ENCODE measurements around the gene AP4S1. TPM values are rescaled to one million over a fixed set of nuclear protein-coding genes. Genes with fewer than 3 reads are reported as not detected.
A peak's percentile ranks its signal among the peaks of the same experiment; 100 is the strongest.

The AP4S1 gene
- total RNA-seq, 1 experiment from 2014 or later = 7.8 TPM

- peak; percentile 79 for DNase-seq
- H3K9ac ChIP-seq (ENCODE audit: low read length) = peak overlapping the region; percentile 11; the same call in 1 of the 2 replicates
- peaks cover 26% of the 10 kb centered on the region for H3K4me1 ChIP-seq (ENCODE audit: low read length)
- H3K79me2 ChIP-seq (ENCODE audit: low read length) = peaks cover 28% of the 10 kb centered on the region
- peaks cover 85% of the 10 kb centered on the region for H3K36me3 ChIP-seq (ENCODE audit: insufficient read depth, low read length)
- H3K27ac ChIP-seq (ENCODE audit: low read length) = peak overlapping the region; percentile 86
- no peaks in the 10 kb centered on the region for H3K9me3 ChIP-seq (ENCODE audit: low read length)
- H3K4me2 ChIP-seq (ENCODE audit: low read depth, low read length, poor library complexity, severe bottlenecking) = peak overlapping the region; percentile 28
- H3K27me3 ChIP-seq (ENCODE audit: low read length) = no peaks in the 10 kb centered on the region
- no peaks in the 10 kb centered on the region for H3K9me2 ChIP-seq (replicated peaks; ENCODE audit: insufficient read depth, low read length)
- H4K20me1 ChIP-seq (ENCODE audit: insufficient read depth, low read depth, low read length) = no peaks in the 10 kb centered on the region
- no peak overlapping the region for H2AFZ ChIP-seq (ENCODE audit: low read length)
- H3K4me3 ChIP-seq (ENCODE audit: low read length) = no peak overlapping the region
Observed at GRCh38 chr14:31109257-31109656, 83.8 kb downstream of the AP4S1 start.

- H3K36me3 ChIP-seq (ENCODE audit: insufficient read depth, low read length) = peaks cover 86% of the 10 kb centered on the region
- H3K27ac ChIP-seq (ENCODE audit: low read length) = peak overlapping the region; percentile 86
- H3K9me3 ChIP-seq (ENCODE audit: low read length) = no peaks in the 10 kb centered on the region
- H3K27me3 ChIP-seq (ENCODE audit: low read length) = no peaks in the 10 kb centered on the region
- no peak overlapping the region for H2AFZ ChIP-seq (ENCODE audit: low read length)
- H3K4me3 ChIP-seq (ENCODE audit: low read length) = no peak overlapping the region
- no peak overlapping the region for H3K9ac ChIP-seq (ENCODE audit: low read length)
- no peak for DNase-seq
- H3K4me1 ChIP-seq (ENCODE audit: low read length) = peaks cover 26% of the 10 kb centered on the region
- H3K79me2 ChIP-seq (ENCODE audit: low read length) = peaks cover 34% of the 10 kb centered on the region
- no peak overlapping the region for H3K4me2 ChIP-seq (ENCODE audit: low read depth, low read length, poor library complexity, severe bottlenecking)
- no peaks in the 10 kb centered on the region for H4K20me1 ChIP-seq (ENCODE audit: insufficient read depth, low read depth, low read length)
- no peaks in the 10 kb centered on the region for H3K9me2 ChIP-seq (replicated peaks; ENCODE audit: insufficient read depth, low read length)
Observed at GRCh38 chr14:31110872-31111271, 85.4 kb downstream of the AP4S1 start.

- no peak for DNase-seq
- Histone ChIP-seq H3K4me1 (ENCODE audit: low read length) (peaks cover 22% of the 10 kb centered on the region), H3K27ac (ENCODE audit: low read length) (no peak overlapping the region), H3K4me2 (ENCODE audit: low read depth, low read length, poor library complexity, severe bottlenecking) (no peak overlapping the region), H3K36me3 (ENCODE audit: insufficient read depth, low read length) (peaks cover 83% of the 10 kb centered on the region), H3K4me3 (ENCODE audit: low read length) (no peak overlapping the region), H2AFZ (ENCODE audit: low read length) (no peak overlapping the region), H4K20me1 (ENCODE audit: insufficient read depth, low read depth, low read length) (no peaks in the 10 kb centered on the region), H3K79me2 (ENCODE audit: low read length) (peaks cover 34% of the 10 kb centered on the region), H3K27me3 (ENCODE audit: low read length) (no peaks in the 10 kb centered on the region), H3K9me2 (replicated peaks; ENCODE audit: insufficient read depth, low read length) (no peaks in the 10 kb centered on the region), H3K9ac (ENCODE audit: low read length) (no peak overlapping the region), H3K9me3 (ENCODE audit: low read length) (no peaks in the 10 kb centered on the region)
Observed at GRCh38 chr14:31113794-31114193, 88.3 kb downstream of the AP4S1 start.

GRCh38 chr14:31118892-31119291, 93.4 kb downstream of the AP4S1 start:
- no peaks in the 10 kb centered on the region for H3K4me1 ChIP-seq (ENCODE audit: low read length)
- H4K20me1 ChIP-seq (ENCODE audit: insufficient read depth, low read depth, low read length) = no peaks in the 10 kb centered on the region
- no peak overlapping the region for H3K27ac ChIP-seq (ENCODE audit: low read length)
- no peak overlapping the region for H3K9ac ChIP-seq (ENCODE audit: low read length)
- no peaks in the 10 kb centered on the region for H3K27me3 ChIP-seq (ENCODE audit: low read length)
- no peak overlapping the region for H2AFZ ChIP-seq (ENCODE audit: low read length)
- peaks cover 84% of the 10 kb centered on the region for H3K36me3 ChIP-seq (ENCODE audit: insufficient read depth, low read length)
- no peak overlapping the region for H3K4me2 ChIP-seq (ENCODE audit: low read depth, low read length, poor library complexity, severe bottlenecking)
- no peak overlapping the region for H3K4me3 ChIP-seq (ENCODE audit: low read length)
- H3K79me2 ChIP-seq (ENCODE audit: low read length) = peaks cover 37% of the 10 kb centered on the region
- no peak for DNase-seq
- H3K9me2 ChIP-seq (replicated peaks; ENCODE audit: insufficient read depth, low read length) = no peaks in the 10 kb centered on the region
- no peaks in the 10 kb centered on the region for H3K9me3 ChIP-seq (ENCODE audit: low read length)

GRCh38 chr14:31122098-31122611, 96.7 kb downstream of the AP4S1 start:
- Histone ChIP-seq H3K27ac (ENCODE audit: low read length) (no peak overlapping the region), H3K9me2 (replicated peaks; ENCODE audit: insufficient read depth, low read length) (no peaks in the 10 kb centered on the region), H3K4me3 (ENCODE audit: low read length) (no peak overlapping the region), H3K27me3 (ENCODE audit: low read length) (no peaks in the 10 kb centered on the region), H3K36me3 (ENCODE audit: insufficient read depth, low read length) (peaks cover 78% of the 10 kb centered on the region), H3K79me2 (ENCODE audit: low read length) (peaks cover 43% of the 10 kb centered on the region), H4K20me1 (ENCODE audit: insufficient read depth, low read depth, low read length) (no peaks in the 10 kb centered on the region), H3K9me3 (ENCODE audit: low read length) (no peaks in the 10 kb centered on the region), H3K4me1 (ENCODE audit: low read length) (no peaks in the 10 kb centered on the region), H3K4me2 (ENCODE audit: low read depth, low read length, poor library complexity, severe bottlenecking) (no peak overlapping the region), H2AFZ (ENCODE audit: low read length) (no peak overlapping the region), H3K9ac (ENCODE audit: low read length) (no peak overlapping the region)
- DNase-seq = no peak

GRCh38 chr14:31122921-31123320, 97.5 kb downstream of the AP4S1 start:
- Histone ChIP-seq H3K9me3 (ENCODE audit: low read length) (no peaks in the 10 kb centered on the region), H2AFZ (ENCODE audit: low read length) (no peak overlapping the region), H3K36me3 (ENCODE audit: insufficient read depth, low read length) (peaks cover 76% of the 10 kb centered on the region), H3K4me1 (ENCODE audit: low read length) (no peaks in the 10 kb centered on the region), H3K27me3 (ENCODE audit: low read length) (no peaks in the 10 kb centered on the region), H3K79me2 (ENCODE audit: low read length) (peaks cover 46% of the 10 kb centered on the region), H3K4me2 (ENCODE audit: low read depth, low read length, poor library complexity, severe bottlenecking) (no peak overlapping the region), H3K9ac (ENCODE audit: low read length) (no peak overlapping the region), H3K4me3 (ENCODE audit: low read length) (no peak overlapping the region), H3K27ac (ENCODE audit: low read length) (no peak overlapping the region), H4K20me1 (ENCODE audit: insufficient read depth, low read depth, low read length) (no peaks in the 10 kb centered on the region), H3K9me2 (replicated peaks; ENCODE audit: insufficient read depth, low read length) (no peaks in the 10 kb centered on the region)
- DNase-seq = no peak

GRCh38 chr14:31124197-31124596, 98.7 kb downstream of the AP4S1 start:
- H4K20me1 ChIP-seq (ENCODE audit: insufficient read depth, low read depth, low read length) = no peaks in the 10 kb centered on the region
- H2AFZ ChIP-seq (ENCODE audit: low read length) = no peak overlapping the region
- no peaks in the 10 kb centered on the region for H3K9me3 ChIP-seq (ENCODE audit: low read length)
- no peak for DNase-seq
- no peak overlapping the region for H3K4me2 ChIP-seq (ENCODE audit: low read depth, low read length, poor library complexity, severe bottlenecking)
- peaks cover 11% of the 10 kb centered on the region for H3K4me1 ChIP-seq (ENCODE audit: low read length)
- peaks cover 78% of the 10 kb centered on the region for H3K36me3 ChIP-seq (ENCODE audit: insufficient read depth, low read length)
- H3K9me2 ChIP-seq (replicated peaks; ENCODE audit: insufficient read depth, low read length) = no peaks in the 10 kb centered on the region
- H3K9ac ChIP-seq (ENCODE audit: low read length) = no peak overlapping the region
- no peaks in the 10 kb centered on the region for H3K27me3 ChIP-seq (ENCODE audit: low read length)
- H3K4me3 ChIP-seq (ENCODE audit: low read length) = no peak overlapping the region
- no peak overlapping the region for H3K27ac ChIP-seq (ENCODE audit: low read length)
- H3K79me2 ChIP-seq (ENCODE audit: low read length) = peaks cover 51% of the 10 kb centered on the region

- peaks cover 47% of the 10 kb centered on the region for H3K79me2 ChIP-seq (ENCODE audit: low read length)
- no peak overlapping the region for H3K9ac ChIP-seq (ENCODE audit: low read length)
- no peak overlapping the region for H2AFZ ChIP-seq (ENCODE audit: low read length)
- no peaks in the 10 kb centered on the region for H3K9me3 ChIP-seq (ENCODE audit: low read length)
- no peak overlapping the region for H3K27ac ChIP-seq (ENCODE audit: low read length)
- peaks cover 22% of the 10 kb centered on the region for H3K4me1 ChIP-seq (ENCODE audit: low read length)
- DNase-seq = no peak
- H3K4me2 ChIP-seq (ENCODE audit: low read depth, low read length, poor library complexity, severe bottlenecking) = no peak overlapping the region
- no peaks in the 10 kb centered on the region for H4K20me1 ChIP-seq (ENCODE audit: insufficient read depth, low read depth, low read length)
- no peaks in the 10 kb centered on the region for H3K27me3 ChIP-seq (ENCODE audit: low read length)
- H3K9me2 ChIP-seq (replicated peaks; ENCODE audit: insufficient read depth, low read length) = no peaks in the 10 kb centered on the region
- peaks cover 77% of the 10 kb centered on the region for H3K36me3 ChIP-seq (ENCODE audit: insufficient read depth, low read length)
- no peak overlapping the region for H3K4me3 ChIP-seq (ENCODE audit: low read length)
Observed at GRCh38 chr14:31125231-31125630, 99.8 kb downstream of the AP4S1 start.

GRCh38 chr14:31126680-31127079, 101.2 kb downstream of the AP4S1 start:
- H2AFZ ChIP-seq (ENCODE audit: low read length) = no peak overlapping the region

More at GRCh38 chr14:31126680-31127079, 101.2 kb downstream of the AP4S1 start:
- no peak overlapping the region for H3K4me2 ChIP-seq (ENCODE audit: low read depth, low read length, poor library complexity, severe bottlenecking)
- peaks cover 36% of the 10 kb centered on the region for H3K4me1 ChIP-seq (ENCODE audit: low read length)
- H3K9ac ChIP-seq (ENCODE audit: low read length) = no peak overlapping the region
- peaks cover 76% of the 10 kb centered on the region for H3K36me3 ChIP-seq (ENCODE audit: insufficient read depth, low read length)
- no peaks in the 10 kb centered on the region for H3K9me2 ChIP-seq (replicated peaks; ENCODE audit: insufficient read depth, low read length)
- H3K4me3 ChIP-seq (ENCODE audit: low read length) = no peak overlapping the region
- peaks cover 53% of the 10 kb centered on the region for H3K79me2 ChIP-seq (ENCODE audit: low read length)
- H3K9me3 ChIP-seq (ENCODE audit: low read length) = no peaks in the 10 kb centered on the region
- H3K27ac ChIP-seq (ENCODE audit: low read length) = no peak overlapping the region
- no peaks in the 10 kb centered on the region for H4K20me1 ChIP-seq (ENCODE audit: insufficient read depth, low read depth, low read length)
- no peaks in the 10 kb centered on the region for H3K27me3 ChIP-seq (ENCODE audit: low read length)
- DNase-seq = no peak

All from Karpas-422 (cell line).